ENCODE results near the gene PRKAG2.

The PRKAG2 gene

GRCh38 chr7:151896086-151896485, 19.2 kb upstream of the PRKAG2 start:
- DNase-seq (ENCODE audit: low read depth in 1 of 2, low spot score in 1 of 2), result no peak
- in situ Hi-C loops (cut with HindIII; ENCODE audit: low pct_unique_long_range_greater_than_20kb, low sequenced_read_pairs), result no loop called here
- no peak for TF ChIP-seq JUND (IDR thresholded peaks at IDR 0.05; ENCODE audit: low read depth)

- in situ Hi-C loops (cut with HindIII; ENCODE audit: low pct_unique_long_range_greater_than_20kb, low sequenced_read_pairs), result no loop called here
- TF ChIP-seq JUND (IDR thresholded peaks at IDR 0.05; ENCODE audit: low read depth), result no peak
- DNase-seq (ENCODE audit: low read depth in 1 of 2, low spot score in 1 of 2), result no peak
Observed at GRCh38 chr7:151895631-151896031, 18.7 kb upstream of the PRKAG2 start.

- DNase-seq (ENCODE audit: low read depth in 1 of 2, low spot score in 1 of 2), result no peak
- in situ Hi-C loops (cut with HindIII; ENCODE audit: low pct_unique_long_range_greater_than_20kb, low sequenced_read_pairs), result no loop called here
- no peak for TF ChIP-seq JUND (IDR thresholded peaks at IDR 0.05; ENCODE audit: low read depth)
Observed at GRCh38 chr7:151895008-151895630, 18.2 kb upstream of the PRKAG2 start.

GRCh38 chr7:151894111-151895007, 17.4 kb upstream of the PRKAG2 start:
- DNase-seq (ENCODE audit: low read depth in 1 of 2, low spot score in 1 of 2), result no peak
- TF ChIP-seq JUND (IDR thresholded peaks at IDR 0.05; ENCODE audit: low read depth), result no peak
- in situ Hi-C loops (cut with HindIII; ENCODE audit: low pct_unique_long_range_greater_than_20kb, low sequenced_read_pairs), result no loop called here

GRCh38 chr7:151893405-151893923, 16.5 kb upstream of the PRKAG2 start:
- no peak for DNase-seq (ENCODE audit: low read depth in 1 of 2, low spot score in 1 of 2)
- in situ Hi-C loops (cut with HindIII; ENCODE audit: low pct_unique_long_range_greater_than_20kb, low sequenced_read_pairs), result no loop called here
- TF ChIP-seq JUND (IDR thresholded peaks at IDR 0.05; ENCODE audit: low read depth), result no peak

GRCh38 chr7:151891753-151892152, 14.8 kb upstream of the PRKAG2 start:
- in situ Hi-C loops (cut with HindIII; ENCODE audit: low pct_unique_long_range_greater_than_20kb, low sequenced_read_pairs), result no loop called here
- no peak for TF ChIP-seq JUND (IDR thresholded peaks at IDR 0.05; ENCODE audit: low read depth)
- DNase-seq (ENCODE audit: low read depth in 1 of 2, low spot score in 1 of 2), result no peak

- TF ChIP-seq JUND (IDR thresholded peaks at IDR 0.05; ENCODE audit: low read depth), result no peak
- DNase-seq (ENCODE audit: low read depth in 1 of 2, low spot score in 1 of 2), result no peak
- in situ Hi-C loops (cut with HindIII; ENCODE audit: low pct_unique_long_range_greater_than_20kb, low sequenced_read_pairs), result no loop called here
Observed at GRCh38 chr7:151891182-151891581, 14.3 kb upstream of the PRKAG2 start.

- DNase-seq (ENCODE audit: low read depth in 1 of 2, low spot score in 1 of 2), result no peak
- in situ Hi-C loops (cut with HindIII; ENCODE audit: low pct_unique_long_range_greater_than_20kb, low sequenced_read_pairs), result no loop called here
- no peak for TF ChIP-seq JUND (IDR thresholded peaks at IDR 0.05; ENCODE audit: low read depth)
Observed at GRCh38 chr7:151890355-151891004, 13.6 kb upstream of the PRKAG2 start.

GRCh38 chr7:151889406-151890354, 12.8 kb upstream of the PRKAG2 start:
- no peak for DNase-seq (ENCODE audit: low read depth in 1 of 2, low spot score in 1 of 2)
- no peak for TF ChIP-seq JUND (IDR thresholded peaks at IDR 0.05; ENCODE audit: low read depth)
- in situ Hi-C loops (cut with HindIII; ENCODE audit: low pct_unique_long_range_greater_than_20kb, low sequenced_read_pairs), result no loop called here

GRCh38 chr7:151888079-151889067, 11.5 kb upstream of the PRKAG2 start:
- TF ChIP-seq JUND (IDR thresholded peaks at IDR 0.05; ENCODE audit: low read depth), result no peak
- DNase-seq (ENCODE audit: low read depth in 1 of 2, low spot score in 1 of 2), result peak in 1 of 2 experiments; percentile 41
- in situ Hi-C loops (cut with HindIII; ENCODE audit: low pct_unique_long_range_greater_than_20kb, low sequenced_read_pairs), result no loop called here

GRCh38 chr7:151886783-151887182, 9.9 kb upstream of the PRKAG2 start:
- in situ Hi-C loops (cut with HindIII; ENCODE audit: low pct_unique_long_range_greater_than_20kb, low sequenced_read_pairs), result no loop called here
- DNase-seq (ENCODE audit: low read depth in 1 of 2, low spot score in 1 of 2), result no peak

More at GRCh38 chr7:151886783-151887182, 9.9 kb upstream of the PRKAG2 start:
- no peak for TF ChIP-seq JUND (IDR thresholded peaks at IDR 0.05; ENCODE audit: low read depth)

All from T47D (cell line).